Esophagus squamous epithelium (tissue), 4 donors: ENCODE results near the gene FILIP1L.

Source experiments
- CTCF ChIP-seq, 6 experiments: fragments of 450-650 bp in 4 of 6; fragments of 200-600 bp in 2 of 6; sonication (generic) in 2 of 6; IDR thresholded peaks; one replicate each; pipeline ENCODE4 v1.5.1; 2016 to 2019; ENCODE audit warnings: antibody characterized with exemption in 6 of 6, mild to moderate bottlenecking in 4 of 6, moderate library complexity in 4 of 6
- POLR2A ChIP-seq, 4 donors: fragments of 450-650 bp; IDR thresholded peaks; one replicate each; pipeline ENCODE4 v1.6.1; 2017; ENCODE audit warnings: antibody characterized with exemption in 4 of 4, mild to moderate bottlenecking in 4 of 4, moderate library complexity in 3 of 4

GRCh38 chr3:99928771-99929744, 185.2 kb downstream of the FILIP1L start:
- TF ChIP-seq CTCF (IDR thresholded peaks at IDR 0.05) (peak in 1 of 6 experiments; percentile 13), POLR2A (IDR thresholded peaks at IDR 0.05) (no peak)
